Effector CD8-positive, alpha-beta T cell (primary cell): Measurements from ENCODE around the gene PIP5KL1.
A peak's percentile ranks its signal among the peaks of the same experiment; 100 is the strongest.

ENCODE experiments used
- DNase-seq: peaks from one replicate; lab custom pipeline; 2025; lab: John Stamatoyannopoulos, UW
- total RNA-seq, 4 experiments: gene quantifications; one replicate each; lab custom pipeline; 2026; lab: John Stamatoyannopoulos, UW

PIP5KL1 gene, protein sequence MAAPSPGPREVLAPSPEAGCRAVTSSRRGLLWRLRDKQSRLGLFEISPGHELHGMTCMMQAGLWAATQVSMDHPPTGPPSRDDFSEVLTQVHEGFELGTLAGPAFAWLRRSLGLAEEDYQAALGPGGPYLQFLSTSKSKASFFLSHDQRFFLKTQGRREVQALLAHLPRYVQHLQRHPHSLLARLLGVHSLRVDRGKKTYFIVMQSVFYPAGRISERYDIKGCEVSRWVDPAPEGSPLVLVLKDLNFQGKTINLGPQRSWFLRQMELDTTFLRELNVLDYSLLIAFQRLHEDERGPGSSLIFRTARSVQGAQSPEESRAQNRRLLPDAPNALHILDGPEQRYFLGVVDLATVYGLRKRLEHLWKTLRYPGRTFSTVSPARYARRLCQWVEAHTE
- total RNA-seq = 1.6 to 13.9 (median 2.8) reads per million in 4 experiments

DNA sequence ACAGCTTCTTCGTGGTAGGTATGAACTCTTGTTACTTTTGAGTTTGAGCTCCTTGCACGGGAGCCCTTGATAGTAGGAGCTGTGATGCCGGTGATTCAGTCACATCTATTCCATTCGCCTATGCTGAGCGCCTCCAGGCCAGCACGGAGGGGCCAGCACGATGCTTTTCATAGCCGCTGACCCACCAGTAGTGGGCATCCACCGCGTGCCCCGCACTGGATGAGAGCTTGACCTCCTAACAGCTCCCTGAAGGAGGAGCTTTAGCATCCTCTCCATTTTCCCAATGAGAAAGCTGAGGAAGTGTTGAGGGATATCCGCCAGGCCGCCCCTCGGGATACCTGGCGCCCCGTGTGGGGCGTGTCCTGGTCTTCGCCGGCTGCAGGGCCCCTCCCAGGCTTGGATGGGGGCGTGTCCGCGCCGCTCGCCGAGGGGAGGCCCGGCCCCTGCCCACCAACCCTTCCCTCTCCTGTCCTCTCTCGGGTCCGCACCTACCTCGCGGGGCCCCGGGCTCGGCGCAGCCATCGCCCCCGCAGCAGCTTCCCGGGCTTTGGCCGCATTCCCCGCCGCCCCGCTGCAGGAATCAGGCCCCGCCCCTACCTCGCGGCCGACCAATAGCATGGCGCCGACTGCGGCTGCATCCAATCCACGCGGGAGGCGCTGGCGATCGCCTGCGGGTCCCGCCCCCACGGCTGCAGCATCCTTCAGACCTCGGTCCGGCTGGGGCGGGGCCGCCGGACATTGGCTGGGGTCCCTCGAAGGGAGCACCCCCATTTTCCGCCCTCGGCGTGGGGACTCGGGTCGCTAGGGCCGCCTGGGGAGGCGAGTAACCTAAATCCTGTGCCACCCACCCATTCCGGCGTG, at the start of gene PIP5KL1:
TSS of gene PIP5KL1 (minus strand) at position 547 of the 861 bp plus-strand sequence. CDS start at position 522, 25 bp downstream.
- DNase-seq = peak; percentile 56

DNA sequence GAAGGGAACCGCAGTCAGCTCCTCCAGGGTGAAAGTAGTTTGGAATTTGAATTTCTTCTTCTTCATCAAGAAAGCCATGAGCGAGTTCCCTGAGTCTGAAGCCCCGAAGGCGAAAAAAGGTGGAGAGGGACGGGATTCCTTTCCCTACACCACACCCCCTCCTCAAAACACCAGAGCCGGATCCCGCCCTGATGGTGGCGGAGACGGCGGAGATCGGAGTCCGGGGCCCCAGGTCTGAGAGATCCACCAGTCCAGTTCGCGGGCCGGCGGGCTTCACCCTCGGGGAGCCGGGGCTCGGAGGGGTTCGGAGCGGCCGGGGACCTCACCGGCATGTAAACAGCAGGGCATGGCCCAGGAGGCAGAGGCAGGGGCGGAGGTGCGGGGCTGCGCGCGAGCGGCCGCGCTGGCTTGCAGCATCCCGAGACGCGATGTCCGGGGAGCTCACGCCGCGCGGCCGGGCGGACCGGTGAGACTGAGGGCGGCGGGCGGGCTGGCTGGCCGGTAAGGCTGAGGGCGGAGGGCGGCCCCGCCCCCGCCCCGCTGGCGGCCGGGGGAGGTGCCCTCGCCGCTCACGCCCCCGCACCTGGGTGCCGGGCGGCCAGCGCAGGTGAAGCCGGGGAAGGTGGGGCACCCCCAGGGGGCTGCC, 49.6 kb upstream of the PIP5KL1 start:
- peak; percentile 35 for DNase-seq

DNA sequence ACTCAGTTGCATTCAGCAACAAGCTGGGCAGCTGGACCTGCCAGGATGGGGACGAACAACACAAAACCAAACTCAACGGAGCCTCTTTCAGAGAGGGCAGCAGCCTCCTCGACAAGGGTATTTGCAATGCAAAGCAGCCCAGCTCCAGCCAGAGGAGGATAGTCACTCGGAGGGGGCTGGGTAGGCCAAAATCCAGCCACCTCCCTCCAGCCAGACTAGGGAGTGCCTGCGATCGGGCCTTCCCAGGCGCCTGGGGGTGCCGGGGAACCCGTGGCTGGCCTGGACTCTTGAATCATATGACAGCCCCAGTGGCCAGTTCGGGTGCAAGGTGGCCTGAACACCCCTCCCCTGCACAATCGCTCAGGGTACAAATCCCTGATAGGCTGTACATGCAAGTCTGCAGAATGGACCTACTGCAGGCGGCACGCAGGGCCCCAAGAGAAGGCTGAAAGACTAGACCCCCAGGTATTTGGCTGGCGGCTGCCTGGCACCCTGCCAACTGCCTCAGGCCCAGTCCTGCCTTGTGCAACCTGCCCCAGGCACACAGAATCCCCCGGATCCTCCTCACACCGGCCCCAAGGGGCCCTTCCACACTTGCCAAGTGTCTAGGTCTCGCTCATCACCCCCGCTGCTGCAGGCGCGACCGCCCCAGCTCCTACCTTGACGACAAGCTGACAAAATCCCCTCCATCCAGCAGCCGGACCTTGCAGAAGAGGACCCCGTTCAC, 48.9 kb upstream of the PIP5KL1 start:
- peak; percentile 19 for DNase-seq

DNA sequence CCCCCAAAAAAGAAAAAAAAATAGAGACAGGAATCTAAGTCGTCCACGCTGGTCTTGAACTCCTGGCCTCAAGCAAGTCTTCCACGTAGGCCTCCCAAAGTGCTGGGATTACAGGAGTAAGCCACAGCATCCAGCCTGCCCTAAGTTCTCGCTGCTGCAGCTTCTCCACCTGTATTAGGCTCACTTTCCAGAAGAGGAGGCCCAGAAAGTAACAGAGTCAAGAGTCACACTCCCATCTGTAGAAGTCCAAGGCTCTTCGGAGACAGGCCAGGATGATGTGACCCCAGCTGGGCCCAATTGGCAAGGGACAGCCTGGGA, 48.4 kb upstream of the PIP5KL1 start:
- DNase-seq = no peak

DNA sequence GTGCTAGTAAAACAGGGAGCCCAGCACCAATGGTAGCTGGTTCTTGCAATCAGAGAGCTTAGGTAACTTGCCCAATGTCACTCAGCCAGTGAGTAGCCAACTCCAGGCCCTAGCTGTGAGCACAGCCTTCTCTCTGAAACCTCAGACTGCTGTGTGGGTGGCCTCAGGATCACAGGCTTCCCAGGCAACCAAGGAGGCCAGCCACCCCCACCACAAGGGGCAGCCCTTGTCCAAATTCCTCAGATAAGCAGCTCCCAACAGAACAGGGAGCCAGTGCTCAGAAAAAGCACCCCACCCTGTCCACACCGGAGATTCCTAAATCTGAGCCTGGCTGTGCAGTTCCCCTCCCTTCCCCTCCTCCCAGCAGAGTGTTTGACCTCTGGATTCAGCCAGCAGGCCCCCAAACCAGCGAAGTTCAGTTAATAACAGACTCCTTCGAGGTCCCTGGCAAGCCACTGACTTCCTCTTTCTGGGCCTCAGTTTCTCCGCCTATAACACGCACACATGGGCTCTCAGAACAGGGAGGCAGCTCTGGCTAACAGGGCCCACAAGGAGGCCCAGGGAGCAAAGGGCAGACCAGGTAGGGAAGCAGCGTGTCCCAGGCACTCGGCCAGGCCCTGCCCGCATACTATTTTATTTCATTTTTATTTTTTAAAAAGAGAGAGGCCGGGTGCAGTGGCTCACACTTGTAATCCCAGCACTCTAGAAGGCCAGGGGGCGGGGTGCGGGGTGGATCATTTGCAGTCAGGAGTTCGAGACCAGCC, 47.5 kb upstream of the PIP5KL1 start:
- no peak for DNase-seq

DNA sequence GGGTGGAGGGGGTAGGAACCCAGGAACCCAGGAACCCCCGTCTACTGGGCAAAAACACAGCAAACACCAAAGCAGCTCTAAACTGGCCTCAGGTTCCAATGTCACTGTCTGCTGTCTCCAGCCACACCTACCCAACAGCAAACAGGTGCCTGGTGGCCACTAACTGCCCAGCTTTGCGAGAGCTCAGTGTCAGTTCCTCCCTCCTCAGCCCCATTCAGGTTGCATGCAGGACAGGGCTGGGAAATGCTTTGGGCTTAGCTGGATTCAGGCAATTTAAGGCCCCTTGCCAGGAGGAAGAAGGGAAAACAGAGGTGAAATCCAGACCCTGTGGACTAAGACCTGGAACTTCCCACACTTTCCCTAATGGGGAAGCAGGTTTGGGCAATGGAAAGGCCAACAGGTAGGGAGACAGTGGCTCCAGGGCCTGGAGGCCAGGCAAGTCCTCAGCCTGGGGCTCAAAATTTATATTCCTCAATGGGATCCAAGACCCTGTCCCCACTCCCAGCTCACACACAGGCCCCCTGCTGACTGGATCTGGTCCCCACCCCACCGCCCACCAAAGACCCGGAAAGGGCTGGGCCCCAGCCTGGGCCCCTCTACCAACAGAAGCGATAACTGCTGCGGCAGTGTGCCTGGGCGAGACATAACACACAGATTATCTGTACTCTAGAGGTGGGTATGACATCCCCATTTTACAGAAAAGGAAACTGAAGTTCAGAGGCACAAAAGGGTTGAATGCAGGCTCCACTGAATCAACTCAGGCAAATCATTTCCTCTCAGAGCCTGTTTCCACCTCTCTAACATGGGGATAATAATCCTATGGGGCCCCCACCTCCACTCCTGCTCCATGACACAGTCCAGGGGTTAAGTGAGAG, 46.7 kb upstream of the PIP5KL1 start:
- no peak for DNase-seq

DNA sequence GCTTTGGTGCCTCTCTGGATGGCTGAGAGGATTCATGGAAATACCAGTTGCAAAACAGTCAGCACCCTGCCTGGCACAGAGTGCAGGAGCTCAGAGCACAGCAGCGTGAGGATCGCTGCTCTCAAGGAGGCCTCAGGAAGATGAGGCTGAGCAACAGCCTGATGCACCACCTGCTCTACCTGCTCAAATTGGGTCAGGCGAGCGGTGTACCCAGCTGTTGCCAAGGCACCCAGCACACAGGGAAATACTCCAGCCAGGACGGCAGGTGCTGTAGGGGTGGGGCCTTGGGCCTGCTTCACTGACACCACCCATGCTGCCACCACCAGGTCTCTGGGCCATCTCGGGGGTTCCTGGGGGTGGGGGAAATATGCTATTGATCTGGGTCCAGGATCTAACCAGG, 45.9 kb upstream of the PIP5KL1 start:
- DNase-seq = no peak

DNA sequence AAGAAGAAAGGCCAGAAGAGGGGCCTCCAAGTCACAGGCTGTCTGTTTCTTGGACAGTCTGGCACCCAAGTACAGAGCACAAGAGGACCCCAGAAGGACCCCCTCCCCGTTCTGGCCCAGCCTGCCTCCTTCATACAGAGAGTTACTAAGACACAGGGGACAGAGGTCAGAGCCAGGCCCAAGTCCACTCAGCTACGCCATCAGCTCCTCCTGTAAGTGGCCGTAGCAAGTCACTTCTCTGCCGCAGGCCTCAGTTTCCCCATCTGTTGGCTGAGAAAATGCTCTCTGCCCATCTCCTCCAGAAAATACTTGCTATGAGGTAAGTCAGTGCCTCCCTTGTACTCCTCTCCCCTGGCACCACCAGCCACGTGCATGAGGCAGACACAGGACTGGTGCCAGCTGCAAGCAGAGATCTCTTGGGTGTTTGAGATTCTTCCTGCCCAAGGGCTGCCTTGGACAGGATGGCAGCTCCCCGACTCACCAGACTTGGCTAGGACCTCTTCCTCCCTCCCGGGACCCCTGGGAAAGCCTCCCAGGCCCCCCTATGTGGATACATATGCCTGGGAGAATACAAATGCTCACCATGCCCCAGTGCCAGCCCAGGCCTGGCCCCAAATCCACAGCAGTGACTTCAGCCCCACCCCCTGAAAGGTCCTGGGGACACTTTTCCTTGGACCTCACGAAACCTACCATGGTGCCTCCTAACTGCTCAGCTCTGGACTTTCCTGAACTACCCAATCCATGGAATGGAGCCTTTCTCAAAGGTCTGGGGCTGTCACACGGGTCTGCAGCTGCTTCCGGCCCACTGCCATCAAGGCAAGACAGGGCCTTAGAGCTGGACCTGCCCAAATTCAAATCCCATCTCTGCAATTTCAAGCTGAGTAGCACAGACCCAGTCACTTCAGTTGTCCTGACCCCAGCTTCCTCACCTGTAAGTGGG, 45.1 kb upstream of the PIP5KL1 start:
- no peak for DNase-seq

DNA sequence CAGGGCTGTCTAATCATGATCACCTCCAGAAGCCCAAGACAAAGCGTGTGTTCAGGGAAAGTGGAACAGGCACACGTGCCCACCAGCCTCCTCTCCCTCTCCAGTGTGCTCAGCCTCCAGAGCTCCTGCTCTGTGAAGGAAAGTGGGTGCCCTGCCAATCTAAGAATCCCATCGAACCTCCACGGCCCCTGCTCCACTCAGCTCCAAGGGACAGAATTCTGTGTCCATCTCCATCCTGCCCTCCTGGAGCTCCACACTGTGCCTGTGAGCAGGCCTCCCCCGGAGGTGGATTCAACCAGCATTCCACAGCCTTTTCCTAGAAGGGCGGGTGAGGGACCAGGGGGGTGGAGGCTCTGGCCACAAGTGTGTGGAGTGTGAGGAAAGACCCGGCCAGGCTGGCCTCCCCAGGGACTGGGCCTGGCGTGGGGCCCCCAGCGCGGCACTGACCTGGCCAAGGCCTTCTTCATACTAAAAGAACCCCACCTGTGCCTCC, 44.2 kb upstream of the PIP5KL1 start:
- no peak for DNase-seq

DNA sequence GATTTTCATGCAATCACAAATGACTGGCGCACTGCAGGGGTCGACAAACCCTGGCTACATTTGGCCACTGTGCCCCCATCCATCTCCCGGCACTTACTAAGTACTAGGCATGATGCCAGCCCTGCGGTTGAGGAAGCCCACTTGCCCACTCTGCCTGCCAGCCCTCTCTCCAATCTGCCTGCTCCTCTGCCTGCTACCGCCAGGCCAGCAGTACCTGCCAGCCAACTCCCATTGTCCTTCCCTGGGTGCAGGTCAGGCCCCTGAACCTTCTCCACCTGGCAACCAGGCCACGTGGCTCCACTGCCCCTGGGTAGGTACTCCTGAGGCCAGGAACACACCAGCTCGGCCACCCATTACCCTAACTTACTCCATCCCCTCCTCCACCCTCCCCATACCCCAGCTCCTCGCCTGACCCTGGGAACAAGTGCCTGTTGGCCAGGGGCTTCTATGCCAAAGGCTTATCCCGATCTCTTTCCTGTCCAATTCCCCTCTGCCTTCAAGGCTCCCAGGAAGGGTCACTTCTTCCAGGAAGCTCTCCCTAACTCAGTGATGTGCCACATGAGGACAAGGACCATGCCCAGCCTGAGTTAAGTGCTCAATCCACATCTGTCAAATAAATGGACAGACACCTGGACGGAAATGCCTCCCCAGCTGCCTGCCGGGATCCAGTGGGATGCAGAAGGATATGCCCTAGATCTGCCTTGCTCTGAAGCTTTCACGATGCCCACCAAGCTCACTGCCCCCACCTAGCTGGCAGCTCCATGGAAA, 43.6 kb upstream of the PIP5KL1 start:
- no peak for DNase-seq

DNA sequence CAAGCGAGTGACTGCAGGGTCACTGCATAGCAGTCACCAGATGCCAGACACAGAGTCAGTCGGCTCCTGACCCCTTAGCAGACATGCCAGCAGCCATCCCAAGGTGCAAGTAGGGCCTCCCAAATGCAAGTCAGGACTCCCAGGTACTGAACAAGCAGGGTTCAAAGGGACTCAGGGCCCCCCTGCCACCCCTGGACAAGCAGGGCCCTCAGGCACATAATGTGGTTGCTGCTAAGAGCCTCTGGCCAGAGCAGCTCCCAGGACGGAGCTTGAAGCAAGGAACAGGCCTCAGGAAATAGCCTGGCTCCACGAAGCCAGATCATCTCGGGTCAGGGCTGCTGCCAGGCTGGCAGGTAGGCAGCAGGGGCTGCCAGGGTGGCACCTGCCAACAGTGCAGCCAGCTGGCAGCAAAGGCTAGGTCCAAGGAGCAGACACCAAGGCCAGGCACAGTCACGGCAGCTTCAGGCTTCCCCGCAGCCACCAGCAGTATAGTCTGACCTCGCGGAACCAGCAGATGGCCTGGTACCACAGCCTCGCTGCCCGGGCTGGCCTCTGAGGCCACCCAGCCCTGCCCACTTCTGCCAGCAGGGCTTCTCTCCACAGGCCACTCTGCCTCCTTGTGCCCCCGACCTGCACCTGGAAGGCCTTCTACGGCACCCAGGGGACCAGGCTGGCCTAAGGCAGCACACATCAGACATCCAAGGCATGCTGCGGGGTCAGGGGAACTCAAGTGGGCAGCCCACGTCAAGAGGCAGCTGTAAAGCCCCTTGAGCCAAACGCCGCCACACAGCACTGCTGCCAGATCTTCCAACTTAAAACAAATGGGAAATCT, 42.8 kb upstream of the PIP5KL1 start:
- no peak for DNase-seq

DNA sequence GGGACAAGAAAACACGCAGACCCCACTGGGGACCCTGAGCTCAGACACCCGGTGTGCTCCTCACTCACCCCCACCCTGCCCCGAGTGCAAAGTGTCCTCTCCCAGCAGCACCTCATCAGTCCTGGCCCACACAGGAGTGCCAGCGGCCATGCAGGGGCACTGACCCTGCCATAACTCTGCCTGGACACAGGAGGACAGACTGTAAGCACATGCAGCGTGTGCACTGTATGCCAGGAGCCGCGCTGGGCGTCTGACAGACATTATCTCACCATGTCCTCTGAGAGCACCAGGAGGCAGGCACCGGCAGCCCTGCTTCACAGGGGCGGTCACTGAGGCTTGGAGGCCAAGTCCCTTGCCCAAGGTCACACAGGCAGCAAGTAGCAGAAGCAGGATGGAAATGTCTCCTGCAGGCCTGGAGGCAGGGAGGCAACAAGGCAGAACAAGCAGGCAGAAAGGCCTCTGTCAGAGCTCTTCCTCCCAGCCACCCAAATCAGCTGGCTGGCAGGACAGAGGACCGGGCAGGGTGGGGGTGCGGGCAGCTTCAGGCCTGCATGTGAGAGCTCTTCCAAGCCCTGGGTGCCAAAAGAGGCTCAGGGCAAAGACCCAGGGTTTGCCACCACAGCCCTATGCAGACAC, 41.8 kb upstream of the PIP5KL1 start:
- DNase-seq = no peak

DNA sequence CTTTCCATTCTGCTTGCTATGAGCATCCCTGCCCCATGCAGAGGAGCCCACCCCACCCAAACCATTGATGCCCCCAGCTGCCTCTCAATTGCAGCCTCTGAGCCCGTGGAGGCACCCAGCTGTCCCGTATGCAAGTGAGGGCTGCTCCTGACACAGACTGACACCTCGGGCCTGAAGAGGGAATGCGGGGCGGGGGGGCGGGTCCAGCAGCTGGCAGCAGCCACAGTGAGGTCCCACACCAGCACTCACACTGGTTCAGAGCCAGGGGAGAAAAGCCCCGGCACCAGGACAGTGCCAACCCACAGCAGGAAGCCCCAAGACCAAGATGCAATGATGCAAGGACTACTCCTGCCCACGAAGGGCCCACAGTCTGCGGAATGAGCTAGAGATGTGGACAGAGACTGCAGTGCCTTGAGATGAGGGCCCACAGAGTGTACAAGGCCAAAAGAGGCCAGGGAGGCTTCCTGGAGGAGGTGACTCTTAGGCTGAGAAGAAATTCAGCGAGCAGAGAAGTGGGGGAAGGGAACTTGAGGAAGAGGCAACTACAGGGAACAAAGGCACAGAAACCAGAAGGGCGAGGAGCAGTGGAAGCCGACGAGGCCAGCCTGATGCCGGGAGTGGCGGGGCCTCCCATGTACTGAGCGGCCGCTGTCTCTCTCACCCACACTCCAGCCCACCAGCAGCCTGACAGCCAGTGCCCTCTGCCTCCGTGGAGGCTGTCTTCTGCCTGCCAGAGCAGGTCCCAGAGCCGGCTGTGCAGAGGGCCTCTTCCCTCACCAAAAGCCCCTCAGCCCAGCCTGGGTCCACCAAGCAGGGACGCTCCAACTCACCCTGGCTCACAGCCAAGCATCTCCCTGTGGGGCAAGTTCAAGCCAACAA, 41.0 kb upstream of the PIP5KL1 start:
- peak; percentile 22 for DNase-seq

DNA sequence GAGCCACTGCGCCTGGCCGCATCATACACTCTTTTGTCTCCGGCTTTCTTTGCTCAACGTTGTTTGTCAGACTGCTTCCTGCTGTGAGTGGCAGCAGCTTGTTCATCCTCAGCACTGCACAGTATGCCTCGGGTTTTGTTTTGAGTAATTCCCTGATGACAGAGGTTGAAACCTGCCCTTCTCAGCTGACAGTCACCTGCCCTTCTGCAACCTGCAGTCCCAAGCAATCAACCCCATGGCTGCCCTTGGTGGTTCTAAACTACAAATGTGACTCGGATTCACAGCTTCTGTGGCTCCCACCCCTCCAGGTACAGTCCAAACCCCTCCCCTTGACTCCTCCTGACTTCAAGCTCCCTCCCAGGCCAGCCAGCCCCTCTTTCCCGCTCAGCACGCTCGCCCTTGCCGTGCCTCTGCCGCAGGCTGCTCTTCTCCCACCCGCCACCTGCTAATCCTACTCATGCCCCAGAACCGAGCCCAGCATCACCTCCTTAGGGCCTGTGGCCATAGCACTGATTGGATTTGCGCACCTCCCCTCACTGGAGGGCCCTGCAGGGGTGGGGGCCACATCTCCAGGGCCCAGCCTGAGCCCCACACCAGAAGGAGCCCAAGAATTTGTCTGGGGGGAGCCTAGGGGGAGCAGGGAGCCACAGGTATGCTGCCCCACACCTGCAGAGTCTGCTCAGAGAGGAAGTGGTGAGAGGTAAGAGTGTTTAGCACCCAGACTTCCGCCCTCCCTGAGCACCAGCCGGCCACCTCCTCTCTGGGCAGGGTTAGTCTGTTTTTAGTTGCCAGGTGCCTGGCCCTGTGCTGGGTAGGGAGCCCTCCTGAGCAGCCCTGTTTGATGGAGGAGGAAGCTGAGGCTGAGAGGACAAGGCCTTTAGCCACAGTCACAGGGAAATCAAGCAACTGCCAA, 40.1 kb upstream of the PIP5KL1 start:
- peak; percentile 28 for DNase-seq
